Heart left ventricle (tissue), 16 donors: ENCODE data around the gene KICS2. TPM values are rescaled to one million over a fixed set of nuclear protein-coding genes. Genes with fewer than 3 reads are reported as not detected.

ENCODE experiments used
- ATAC-seq, 4 donors: fragments of 200-7000 bp; cut with Tn5 transposase; one replicate each; pipeline ENCODE4 v1.9.1; 2020 to 2022; ENCODE audit warnings: moderate library complexity in 4 of 4, mild to moderate bottlenecking in 3 of 4, moderate number of reproducible peaks in 1 of 4
- DNase-seq, 5 donors: peaks; one replicate each; pipeline ENCODE4 v3.0.0-alpha.2; 2020
- H3K27ac ChIP-seq, 12 donors: fragments of 200-600 bp; sonication (generic) in 4 of 12; one replicate each; pipeline versions ENCODE4 v1.5.0 to v1.8.0; 2016 to 2022; ENCODE audit warnings: mild to moderate bottlenecking in 2 of 12
- H3K27me3 ChIP-seq, 9 donors: fragments of 200-600 bp; sonication (generic) in 2 of 9; one replicate each; pipeline versions ENCODE4 v1.5.1 to v1.8.0; 2016 to 2022; ENCODE audit warnings: mild to moderate bottlenecking in 3 of 9
- H3K36me3 ChIP-seq, 9 donors: fragments of 200-600 bp; sonication (generic) in 2 of 9; one replicate each; pipeline versions ENCODE4 v1.5.0 to v1.8.0; 2018 to 2022; ENCODE audit warnings: mild to moderate bottlenecking in 2 of 9
- H3K4me1 ChIP-seq, 12 donors: fragments of 200-600 bp; sonication (generic) in 4 of 12; one replicate each; pipeline versions ENCODE4 v1.5.0 to v1.8.0; 2016 to 2022; ENCODE audit warnings: mild to moderate bottlenecking in 3 of 12
- H3K4me3 ChIP-seq, 12 donors: fragments of 200-600 bp; sonication (generic) in 4 of 12; one replicate each; pipeline versions ENCODE4 v1.5.0 to v1.8.0; 2017 to 2022; ENCODE audit warnings: mild to moderate bottlenecking in 9 of 12, moderate library complexity in 4 of 12
- H3K9me3 ChIP-seq, 12 donors: fragments of 200-600 bp; sonication (generic) in 4 of 12; one replicate each; pipeline versions ENCODE4 v1.5.0 to v1.8.0; 2016 to 2022; ENCODE audit warnings: mild to moderate bottlenecking in 1 of 12
- CTCF ChIP-seq, 12 donors: fragments of 200-600 bp; sonication (generic) in 4 of 12; IDR thresholded peaks; one replicate each; pipeline versions ENCODE4 v1.5.0 to v1.8.0; 2018 to 2022; ENCODE audit warnings: antibody characterized with exemption in 12 of 12, mild to moderate bottlenecking in 5 of 12
- POLR2A ChIP-seq, 2 donors: fragments of 450-650 bp; IDR thresholded peaks; one replicate each; pipeline ENCODE4 v1.6.1; 2017; ENCODE audit warnings: antibody characterized with exemption in 2 of 2, mild to moderate bottlenecking in 2 of 2, moderate library complexity in 2 of 2
- WGBS, 4 donors: extraction: QIAGEN DNeasy Blood & Tissue Kit in 2 of 4; methylation state at CpG; one replicate each; pipeline versions ENCODE4 v1.1.5 to v1.1.7; 2013 to 2018; 5-methylcytosine and 5-hydroxymethylcytosine counted together
- intact Hi-C, 10 donors: fragments of 100-400 bp; cut with DNase I; formaldehyde crosslinking; loops; one replicate each; pipeline versions ENCODE4 v1.11.1 to v1.14.2; 2022
- polyA plus RNA-seq, 2 donors: library from polyadenylated mRNA; stranded (reverse); fragments of 200-250 nt; gene quantifications; one replicate each; pipeline ENCODE4 v1.2.3, GENCODE V29; 2013
- total RNA-seq, 9 donors: library from RNA; depleted of rRNA in 2 of 9; stranded (reverse); fragments of >200 nt in 2 of 9; fragmentation: NEBNext Ultra II Directional in 3 of 9; extraction: Animal tissue kit (Norgen Biotek cat#: 25700) in 3 of 9; gene quantifications; one replicate each; pipeline versions ENCODE4 v1.1.0 to v1.2.4, GENCODE V29; 2016 to 2023
- donor health status: ischemic (EF 13 %, LVEDD 7.1; RV severe dilation, severe dysfunction).
- donor health status: healthy with polysubstance abuse.
- donor health status: DM: no; HTN: yes; CAD: no.
- donor health status: DM: no; HTN: no; CAD: no.
- donor health status: ischemic (EF 25% LVEDD 6.9; RV normal size, moderate dysfunction).
- donor health status: ischemic (EF 25% LVEDD 5.7; RV mildly dilated, moderate dysfunction).
- donor health status: healthy.
- donor health status: DM: yes; HTN: yes; CAD: no.
- donor health status: ischemic (EF 35%, LVEDD 5.7; RV mildly dilated, moderate dysfunction).
- donor health status: nonischemic (EF 11% LVEDD 7.7; RV severe dilation, severe dysfunction).
- donor health status: DM: yes; HTN: yes; CAD: no.
- donor health status: PGD.
- donor health status: ischemic (EF 29% LVEDD 5.4; RV normal size, mild dysfunction).
- donor health status: nonischemic (EF 23%, LVEDD 6.1; RV moderate dilation, normal function).

Gene KICS2
- total and polyA plus RNA-seq, 11 donors = 1.8 to 6.7 (median 5.0) TPM

DNA sequence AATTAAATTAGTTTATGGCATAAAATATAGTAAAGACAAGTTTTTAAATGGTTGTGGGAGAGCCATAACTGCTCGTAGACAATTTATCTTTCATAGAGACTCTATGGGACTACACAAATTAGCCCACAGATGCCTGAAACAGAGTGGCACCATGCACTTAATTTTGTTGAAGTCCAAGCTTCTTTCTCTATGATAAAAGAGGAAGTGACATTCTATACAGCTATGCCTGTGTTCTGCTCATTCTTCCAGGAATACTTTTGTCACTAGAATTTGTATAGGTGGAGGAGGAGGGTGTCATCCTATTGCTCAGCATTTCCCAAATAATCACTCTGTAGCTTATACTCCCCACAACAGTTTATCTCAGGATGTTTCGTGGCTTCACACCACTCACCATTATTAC is 43.7 kb upstream of the KICS2 start:
- Histone ChIP-seq H3K27ac (no peak overlapping the region), H3K27me3 (no peaks in the 10 kb centered on the region), H3K4me3 (no peak overlapping the region), H3K9me3 (no peaks in the 10 kb centered on the region), H3K4me1 (no peaks in the 10 kb centered on the region), H3K36me3 (no peaks in the 10 kb centered on the region)
- intact Hi-C loops = no loop called here
- WGBS, 4 donors = 79 to 93% (median 85%) methylated on average over 2 of the region's 2 CpGs
- TF ChIP-seq POLR2A (IDR thresholded peaks at IDR 0.05) (no peak), CTCF (IDR thresholded peaks at IDR 0.05) (no peak)
- ATAC-seq (no peak), DNase-seq (no peak)

GRCh38 chr12:64261813-64262212 is 39.7 kb upstream of the KICS2 start:
- no peaks in the 10 kb centered on the region for H3K9me3 ChIP-seq
- H3K36me3 ChIP-seq = no peaks in the 10 kb centered on the region
- H3K27me3 ChIP-seq = no peaks in the 10 kb centered on the region
- 90 to 94% (median 91%) methylated on average over 5 of the region's 5 CpGs for WGBS, 4 donors
- no peak overlapping the region for H3K27ac ChIP-seq
- DNase-seq (no peak), ATAC-seq (no peak)
- no peaks in the 10 kb centered on the region for H3K4me1 ChIP-seq
- no peak for TF ChIP-seq CTCF (IDR thresholded peaks at IDR 0.05)
- intact Hi-C loops = no loop called here
- no peak overlapping the region for H3K4me3 ChIP-seq

- H3K36me3 ChIP-seq = no peaks in the 10 kb centered on the region
- intact Hi-C loops = loop anchor here in 8 of 10 donors (2.0 to 10.0 kb wide), 6 partner anchors 74 to 1154 kb away; partner anchors contain the start of gene DPY19L2 (in 1 of the 8)
- H3K4me3 ChIP-seq = no peak overlapping the region
- no peaks in the 10 kb centered on the region for H3K27me3 ChIP-seq
- WGBS, 4 donors = 36 to 60% (median 55%) methylated on average over 3 of the region's 3 CpGs
- H3K27ac ChIP-seq = no peak overlapping the region
- TF ChIP-seq CTCF (IDR thresholded peaks at IDR 0.05) = no peak
- DNase-seq = no peak
- peaks cover 0 to 3% (median 0%) of the 10 kb centered on the region in 12 donors for H3K4me1 ChIP-seq
- no peak for ATAC-seq
- H3K9me3 ChIP-seq = no peaks in the 10 kb centered on the region
Measured at GRCh38 chr12:64258576-64258975, 36.5 kb upstream of the KICS2 start.

DNA sequence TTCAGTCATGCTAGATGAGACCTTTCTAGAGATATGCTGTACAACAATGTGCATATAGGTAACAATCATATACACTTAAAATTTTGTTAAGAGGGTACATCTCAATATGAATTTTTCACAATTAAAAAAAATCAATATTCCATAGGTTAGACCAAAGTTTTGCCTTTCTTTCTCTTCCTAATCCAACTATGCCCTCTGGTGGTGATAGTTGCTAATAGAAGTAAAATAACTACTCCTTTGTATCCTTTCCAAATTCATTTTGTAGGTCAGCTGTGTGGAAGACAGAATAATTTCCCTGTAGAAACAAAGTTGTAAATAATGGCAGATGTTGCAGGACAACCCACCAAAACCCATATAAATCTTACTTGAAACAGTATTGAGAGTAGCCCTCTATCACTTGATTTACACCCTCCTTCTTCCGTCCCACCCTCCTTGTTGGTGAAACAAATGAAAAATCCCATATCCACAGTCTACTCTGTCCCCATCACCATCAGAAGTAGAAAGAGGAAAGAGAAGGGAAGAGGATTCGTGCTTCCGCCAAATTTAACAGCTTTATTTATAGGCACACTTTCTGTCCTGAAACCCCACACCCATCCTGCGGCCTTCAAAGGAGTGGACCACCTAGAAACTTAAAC is 34.2 kb upstream of the KICS2 start:
- Histone ChIP-seq H3K9me3 (no peaks in the 10 kb centered on the region), H3K36me3 (no peaks in the 10 kb centered on the region), H3K27ac (no peak overlapping the region), H3K4me1 (peaks cover 0 to 13% (median 0%) of the 10 kb centered on the region in 12 donors), H3K4me3 (peak overlapping the region in 2 of 12 donors; percentile 2 to 5), H3K27me3 (no peaks in the 10 kb centered on the region)
- WGBS, 4 donors = 60 to 67% (median 62%) methylated on average over 4 of the region's 4 CpGs
- ATAC-seq (peak in 2 of 4 donors; percentile 43 to 50), DNase-seq (no peak)
- TF ChIP-seq POLR2A (IDR thresholded peaks at IDR 0.05) (no peak), CTCF (IDR thresholded peaks at IDR 0.05) (peak; percentile 57 to 85 (median 74))
- intact Hi-C loops = loop anchor here in 9 of 10 donors (1.0 to 10.0 kb wide), 9 partner anchors 71 to 1151 kb away; partner anchors contain the start of gene DPY19L2 (in 1 of the 9)
